Keratinocyte (primary cell): Measurements from ENCODE around the gene NRP1. TPM values are rescaled to one million over a fixed set of nuclear protein-coding genes. Genes with fewer than 3 reads are reported as not detected.

ENCODE experiments used
- DNase-seq: peaks from one replicate; pipeline ENCODE4 v3.0.0-alpha.2; 2011; ENCODE audit warnings: low read depth, missing footprints, low spot score
- FAIRE-seq: peaks from 2 replicates; lab custom pipeline; 2011; peaks lifted over from hg19 to GRCh38; lab: Jason Lieb, UNC
- H2AFZ ChIP-seq: 2 replicates; pipeline ENCODE4 v1.6.0; 2012; ENCODE audit warnings: low read length, control low read depth, inconsistent platforms; ENCODE audit not compliant: control insufficient read depth
- H3K27ac ChIP-seq: 2 replicates; pipeline ENCODE4 v1.5.1; 2011; ENCODE audit warnings: low read length; ENCODE audit not compliant: control insufficient read depth, insufficient read depth
- H3K27me3 ChIP-seq: 3 replicates; pipeline ENCODE4 v1.6.0; 2011; ENCODE audit warnings: low read length; ENCODE audit not compliant: control insufficient read depth, insufficient read depth; ENCODE audit errors: extremely low read depth
- H3K36me3 ChIP-seq, 2 experiments: 2 replicates in 1 of 2; 3 replicates in 1 of 2; pipeline ENCODE4 v1.5.1; 2011; ENCODE audit warnings: low read length in 2 of 2, mild to moderate bottlenecking in 1 of 2; ENCODE audit not compliant: control insufficient read depth in 2 of 2, insufficient read depth in 2 of 2; ENCODE audit errors: extremely low read depth in 1 of 2
- H3K4me1 ChIP-seq: 3 replicates; pipeline ENCODE4 v1.5.1; 2011; ENCODE audit warnings: low read length; ENCODE audit not compliant: control insufficient read depth, insufficient read depth; ENCODE audit errors: extremely low read depth
- H3K4me2 ChIP-seq: 3 replicates; pipeline ENCODE4 v1.6.0; 2011; ENCODE audit warnings: low read depth, low read length; ENCODE audit not compliant: control insufficient read depth, insufficient read depth; ENCODE audit errors: extremely low read depth
- H3K4me3 ChIP-seq, 3 experiments: fragments of 200-600 bp in 1 of 3; sonication (generic) in 1 of 3; 2 replicates in 2 of 3; 3 replicates in 1 of 3; pipeline ENCODE4 v1.5.1; 2011 to 2016; ENCODE audit warnings: low read length in 3 of 3, mild to moderate bottlenecking in 3 of 3, control low read depth in 2 of 3, inconsistent platforms in 1 of 3, low read depth in 1 of 3, mixed read lengths in 1 of 3, mixed run types in 1 of 3, moderate library complexity in 1 of 3; ENCODE audit not compliant: control insufficient read depth in 2 of 3, insufficient read depth in 2 of 3; ENCODE audit errors: extremely low read depth in 1 of 3
- H3K79me2 ChIP-seq: 2 replicates; pipeline ENCODE4 v1.6.0; 2012; ENCODE audit warnings: low read length; ENCODE audit not compliant: control insufficient read depth, insufficient read depth
- H3K9ac ChIP-seq: 3 replicates; pipeline ENCODE4 v1.6.0; 2011; ENCODE audit warnings: low read length; ENCODE audit not compliant: control insufficient read depth, insufficient read depth; ENCODE audit errors: extremely low read depth
- H3K9me1 ChIP-seq: 3 replicates; pipeline ENCODE4 v1.6.0; 2011; ENCODE audit warnings: low read length; ENCODE audit not compliant: control insufficient read depth, insufficient read depth; ENCODE audit errors: extremely low read depth
- H3K9me3 ChIP-seq: 2 replicates; pipeline ENCODE4 v1.5.1; 2012; ENCODE audit warnings: low read depth, low read length; ENCODE audit not compliant: control insufficient read depth
- H4K20me1 ChIP-seq: 3 replicates; pipeline ENCODE4 v1.6.0; 2011; ENCODE audit warnings: low read length; ENCODE audit not compliant: control insufficient read depth, insufficient read depth; ENCODE audit errors: extremely low read depth
- EZH2 ChIP-seq: IDR thresholded peaks from one replicate; pipeline ENCODE4 v1.6.1; 2012; ENCODE audit warnings: inconsistent platforms, mild to moderate bottlenecking, low read length, moderate library complexity
- dilution Hi-C: fragments of 300-500 bp; cut with MboI; formaldehyde crosslinking; loops from one replicate; pipeline ENCODE4 v1.7.0; 2020; ENCODE audit warnings: low sequenced_read_pairs; ENCODE audit not compliant: extremely low pct_ligation_motif_present
- polyA plus RNA-seq, 5 experiments: library from polyadenylated mRNA; depleted of rRNA in 3 of 5; stranded (reverse) in 3 of 5; stranded (forward) in 1 of 5; unstranded in 1 of 5; fragments of >200 nt; gene quantifications; 1 replicate in 1 of 5; 2 replicates in 3 of 5; 3 replicates in 1 of 5; pipeline versions ENCODE4 v1.2.1 to v1.2.3, GENCODE V29; 2011 to 2012; ENCODE audit warnings: missing spikeins in 2 of 5, low read depth in 1 of 5, low replicate concordance in 1 of 5
- TF ChIP-seq, protein P1 (sequence below), 3 experiments: IDR thresholded peaks in 1 of 3; conservative IDR thresholded peaks in 1 of 3; optimal IDR thresholded peaks in 1 of 3; 2 replicates in 2 of 3; 3 replicates in 1 of 3; pipeline versions ENCODE3 to v1.5.1; 2011; ENCODE audit warnings: low read length in 3 of 3, mild to moderate bottlenecking in 3 of 3, moderate library complexity in 2 of 3, control low read depth in 1 of 3, inconsistent platforms in 1 of 3; ENCODE audit not compliant: insufficient read depth in 2 of 3; ENCODE audit errors: extremely low read depth in 1 of 3

Gene NRP1
- polyA plus RNA-seq, 1 donor (not counting 4 experiments of a cell fraction or from before 2014, with no cell fraction given): 36.2 TPM

DNA sequence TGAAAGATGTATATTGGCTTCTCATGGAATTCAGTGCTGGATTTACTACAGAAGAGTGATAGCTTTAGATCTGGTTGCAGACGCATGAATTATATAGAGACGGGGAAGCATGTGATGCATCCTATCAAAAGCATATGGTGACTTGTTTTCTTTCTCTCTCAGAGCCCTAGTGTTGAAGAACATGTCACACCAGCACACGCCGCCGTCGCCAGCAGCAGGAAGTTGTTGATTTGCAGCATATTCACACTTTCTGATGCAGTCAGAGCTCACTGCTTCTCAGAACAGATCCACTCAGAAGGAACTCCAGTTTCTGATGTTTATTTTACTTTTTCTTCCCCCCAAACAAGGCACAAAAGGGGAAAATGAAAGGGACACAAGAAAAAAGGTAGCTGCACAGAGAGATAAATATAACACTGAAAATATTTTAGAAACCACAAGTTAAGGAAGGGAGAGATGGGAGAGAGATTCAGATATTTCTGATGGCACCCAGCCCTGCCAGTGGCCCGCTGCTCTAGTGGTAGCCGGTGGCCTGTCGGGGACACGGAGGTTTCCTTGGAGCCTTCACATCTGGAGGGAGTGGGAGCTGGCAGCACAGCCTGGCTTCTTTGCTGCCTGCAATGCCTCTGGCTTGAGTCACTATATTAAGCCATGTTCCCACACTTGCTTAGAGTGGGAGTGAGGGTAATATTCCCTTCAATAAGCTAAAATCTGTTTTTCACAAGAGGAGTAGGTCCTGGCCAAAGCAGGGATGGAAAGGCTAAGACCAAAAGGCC is 123.2 kb downstream of the NRP1 start:
- no peak overlapping the region for H3K27ac ChIP-seq

DNA sequence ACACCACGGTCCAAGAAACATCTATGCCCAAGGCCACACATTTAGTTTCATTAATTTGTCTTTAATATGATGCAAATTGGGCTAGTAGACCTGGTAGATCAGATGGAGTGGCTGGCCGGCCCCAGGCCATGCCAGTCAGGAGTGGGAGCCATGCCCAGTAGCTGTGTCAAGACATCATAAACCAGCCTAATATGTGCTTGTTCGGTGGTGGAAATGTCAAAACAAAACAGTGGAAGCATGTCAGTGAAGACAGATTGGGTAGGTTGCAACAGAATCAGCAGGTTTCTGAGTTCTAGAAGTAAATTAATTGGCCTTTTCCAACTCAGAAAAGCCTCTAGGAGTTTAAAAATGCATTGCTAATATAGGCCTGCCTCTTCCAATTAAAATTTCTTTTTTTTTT is 124.7 kb downstream of the NRP1 start:
- DNase-seq (no peak), FAIRE-seq (no peak)
- no peak overlapping the region for H2AFZ ChIP-seq
- dilution Hi-C loops: no loop called here
- H3K4me1 ChIP-seq: no peaks in the 10 kb centered on the region
- H3K9me1 ChIP-seq: no peaks in the 10 kb centered on the region
- no peaks in the 10 kb centered on the region for H3K27me3 ChIP-seq
- H3K4me3 ChIP-seq: no peak overlapping the region
- no peaks in the 10 kb centered on the region for H4K20me1 ChIP-seq
- no peaks in the 10 kb centered on the region for H3K79me2 ChIP-seq
- H3K36me3 ChIP-seq: peaks cover 14 to 43% of the 10 kb centered on the region in 2 experiments
- no peak overlapping the region for H3K4me2 ChIP-seq
- no peak overlapping the region for H3K27ac ChIP-seq
- no peaks in the 10 kb centered on the region for H3K9me3 ChIP-seq
- TF ChIP-seq, protein P1, sequence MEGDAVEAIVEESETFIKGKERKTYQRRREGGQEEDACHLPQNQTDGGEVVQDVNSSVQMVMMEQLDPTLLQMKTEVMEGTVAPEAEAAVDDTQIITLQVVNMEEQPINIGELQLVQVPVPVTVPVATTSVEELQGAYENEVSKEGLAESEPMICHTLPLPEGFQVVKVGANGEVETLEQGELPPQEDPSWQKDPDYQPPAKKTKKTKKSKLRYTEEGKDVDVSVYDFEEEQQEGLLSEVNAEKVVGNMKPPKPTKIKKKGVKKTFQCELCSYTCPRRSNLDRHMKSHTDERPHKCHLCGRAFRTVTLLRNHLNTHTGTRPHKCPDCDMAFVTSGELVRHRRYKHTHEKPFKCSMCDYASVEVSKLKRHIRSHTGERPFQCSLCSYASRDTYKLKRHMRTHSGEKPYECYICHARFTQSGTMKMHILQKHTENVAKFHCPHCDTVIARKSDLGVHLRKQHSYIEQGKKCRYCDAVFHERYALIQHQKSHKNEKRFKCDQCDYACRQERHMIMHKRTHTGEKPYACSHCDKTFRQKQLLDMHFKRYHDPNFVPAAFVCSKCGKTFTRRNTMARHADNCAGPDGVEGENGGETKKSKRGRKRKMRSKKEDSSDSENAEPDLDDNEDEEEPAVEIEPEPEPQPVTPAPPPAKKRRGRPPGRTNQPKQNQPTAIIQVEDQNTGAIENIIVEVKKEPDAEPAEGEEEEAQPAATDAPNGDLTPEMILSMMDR (optimal IDR thresholded peaks at IDR 0.05 in 1 of 3, IDR thresholded peaks at IDR 0.05 in 1 of 3, conservative IDR thresholded peaks at IDR 0.05 in 1 of 3; ENCODE audit: extremely low read depth in 1 of 3, insufficient read depth in 2 of 3, low read length in 3 of 3): no peak
- no peak overlapping the region for H3K9ac ChIP-seq

More for the DNA sequence above, 123.2 kb downstream of the NRP1 start:
- Histone ChIP-seq H4K20me1 (no peaks in the 10 kb centered on the region), H3K4me2 (no peak overlapping the region), H2AFZ (no peak overlapping the region), H3K79me2 (no peaks in the 10 kb centered on the region), H3K27me3 (no peaks in the 10 kb centered on the region), H3K4me1 (peaks cover under 1% of the 10 kb centered on the region), H3K9me3 (no peaks in the 10 kb centered on the region), H3K4me3 (no peak overlapping the region), H3K36me3 (peaks cover 14 to 36% of the 10 kb centered on the region in 2 experiments), H3K9ac (no peak overlapping the region), H3K9me1 (no peaks in the 10 kb centered on the region)
- dilution Hi-C loops: no loop called here
- FAIRE-seq: no peak
- no peak for TF ChIP-seq EZH2
- TF ChIP-seq, protein P1 (optimal IDR thresholded peaks at IDR 0.05 in 1 of 3, IDR thresholded peaks at IDR 0.05 in 1 of 3, conservative IDR thresholded peaks at IDR 0.05 in 1 of 3; ENCODE audit: extremely low read depth in 1 of 3, insufficient read depth in 2 of 3, low read length in 3 of 3): no peak
- no peak for DNase-seq
